NCI-H526 (cell line): Measurements from ENCODE around the gene PDIA6.
"Not testable (repeated sequence)": the region's sequence is repeated elsewhere in the genome, so short reads cannot be mapped to it uniquely, and the experiment has no call there.

Experiments
- DNase-seq, 2 experiments: peaks; one replicate each; lab custom pipeline; 2025; lab: John Stamatoyannopoulos, UW

The PDIA6 gene

GRCh38 chr2:10810202-10811161 lies 2.1 kb downstream of the PDIA6 start:
- DNase-seq, result no peak

- DNase-seq, result no peak
Observed at GRCh38 chr2:10806543-10806942, 6.0 kb downstream of the PDIA6 start.

- DNase-seq, result not testable (repeated sequence)
Observed at GRCh38 chr2:10805990-10806389, 6.6 kb downstream of the PDIA6 start.

- no peak for DNase-seq
Observed at GRCh38 chr2:10802657-10803056, 9.9 kb downstream of the PDIA6 start.

GRCh38 chr2:10800163-10800562 lies 12.4 kb downstream of the PDIA6 start:
- no peak for DNase-seq

- no peak for DNase-seq
Observed at GRCh38 chr2:10798783-10799182, 13.8 kb downstream of the PDIA6 start.

- DNase-seq, result no peak
Observed at GRCh38 chr2:10796703-10797102, 15.9 kb downstream of the PDIA6 start.

GRCh38 chr2:10795508-10796046 lies 17.0 kb downstream of the PDIA6 start:
- no peak for DNase-seq

GRCh38 chr2:10794876-10795275 lies 17.7 kb downstream of the PDIA6 start:
- DNase-seq, result no peak

- DNase-seq, result no peak
Observed at GRCh38 chr2:10793816-10794215, 18.8 kb downstream of the PDIA6 start.

GRCh38 chr2:10792660-10793400 lies 19.8 kb downstream of the PDIA6 start:
- DNase-seq, result no peak

- DNase-seq, result no peak
Observed at GRCh38 chr2:10792001-10792634, 20.5 kb downstream of the PDIA6 start.

GRCh38 chr2:10790228-10790973 lies 22.2 kb downstream of the PDIA6 start:
- DNase-seq, result no peak

- no peak for DNase-seq
Observed at GRCh38 chr2:10788855-10789254, 23.7 kb downstream of the PDIA6 start.

- DNase-seq, result peak in 1 of 2 experiments; percentile 49
Observed at GRCh38 chr2:10787176-10787968, 25.2 kb downstream of the PDIA6 start.

GRCh38 chr2:10786240-10786982 lies 26.2 kb downstream of the PDIA6 start:
- no peak for DNase-seq

- no peak for DNase-seq
Observed at GRCh38 chr2:10785260-10785659, 27.3 kb downstream of the PDIA6 start.

GRCh38 chr2:10784719-10785118 lies 27.9 kb downstream of the PDIA6 start:
- DNase-seq, result peak in 1 of 2 experiments; percentile 14

- DNase-seq, result no peak
Observed at GRCh38 chr2:10783421-10783820, 29.2 kb downstream of the PDIA6 start.

GRCh38 chr2:10781746-10782145 lies 30.8 kb downstream of the PDIA6 start:
- DNase-seq, result no peak
